Loucy (cell line): ENCODE data around the gene EML1.

Source experiments
- CTCF ChIP-seq: fragments of 200-600 bp; sonication (generic); conservative IDR thresholded peaks from 2 replicates; pipeline ENCODE4 v1.5.1; 2014; ENCODE audit warnings: mild to moderate bottlenecking, antibody characterized with exemption, low read length
- EZH2phosphoT487 ChIP-seq: fragments of 200-600 bp; IDR thresholded peaks from 2 replicates; pipeline ENCODE4 v1.6.1; 2018; ENCODE audit warnings: antibody characterized with exemption, mild to moderate bottlenecking, moderate library complexity, borderline replicate concordance

GRCh38 chr14:99794151-99794780 lies 1.1 kb downstream of the EML1 start:
- TF ChIP-seq CTCF (no peak), EZH2phosphoT487 (no peak)
